HCEC 1CT (cell line): Measurements from ENCODE around the gene PRMT3.
"Not testable (repeated sequence)": the region's sequence is repeated elsewhere in the genome, so short reads cannot be mapped to it uniquely, and the experiment has no call there.

Experiments used
- DNase-seq: peaks from one replicate; pipeline ENCODE4 v3.0.0-alpha.2; 2017

The PRMT3 gene

DNA sequence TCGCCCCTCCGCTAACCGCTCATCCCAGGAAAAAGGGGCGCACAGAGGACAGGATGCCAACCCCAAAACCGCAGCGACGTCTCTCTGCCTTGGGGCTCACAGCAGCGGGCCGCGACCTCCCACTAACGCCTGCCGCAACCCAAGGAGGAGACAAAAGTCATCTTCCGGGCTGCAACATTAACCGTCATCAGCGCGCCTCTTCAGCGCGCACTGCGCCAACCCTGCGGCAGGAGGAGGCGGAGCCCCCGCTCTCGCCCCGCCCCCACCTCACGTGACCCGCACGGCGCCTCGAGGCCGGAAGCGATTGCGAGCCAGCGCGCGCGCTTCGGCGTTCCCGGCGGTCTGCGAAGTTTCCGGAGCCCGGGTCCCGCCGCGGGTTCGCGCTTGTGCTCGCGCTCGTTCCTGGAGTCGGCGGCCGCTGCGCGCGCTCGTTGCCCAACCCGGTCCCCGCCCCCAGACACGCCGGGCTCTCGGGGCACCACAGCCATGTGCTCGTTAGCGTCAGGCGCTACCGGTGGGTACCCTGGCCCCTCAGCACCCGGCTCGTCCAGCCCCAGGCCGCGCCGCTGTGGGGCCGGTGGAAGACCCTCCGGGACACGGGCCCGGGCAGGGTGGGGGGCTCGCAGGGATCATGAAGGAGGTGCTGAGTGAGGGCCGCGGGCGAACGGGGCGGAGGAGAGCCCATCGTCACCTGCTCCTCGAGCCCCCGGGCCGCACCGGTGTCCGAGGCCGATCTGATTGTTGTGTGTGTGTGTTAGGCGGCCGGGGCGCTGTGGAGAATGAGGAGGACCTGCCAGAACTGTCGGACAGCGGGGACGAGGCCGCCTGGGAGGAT lies at the start of gene PRMT3:
TSS of gene PRMT3 (plus strand) at position 456 of the 835 bp plus-strand sequence. CDS start at position 487, 31 bp downstream.
- DNase-seq: peak; percentile 95

DNA sequence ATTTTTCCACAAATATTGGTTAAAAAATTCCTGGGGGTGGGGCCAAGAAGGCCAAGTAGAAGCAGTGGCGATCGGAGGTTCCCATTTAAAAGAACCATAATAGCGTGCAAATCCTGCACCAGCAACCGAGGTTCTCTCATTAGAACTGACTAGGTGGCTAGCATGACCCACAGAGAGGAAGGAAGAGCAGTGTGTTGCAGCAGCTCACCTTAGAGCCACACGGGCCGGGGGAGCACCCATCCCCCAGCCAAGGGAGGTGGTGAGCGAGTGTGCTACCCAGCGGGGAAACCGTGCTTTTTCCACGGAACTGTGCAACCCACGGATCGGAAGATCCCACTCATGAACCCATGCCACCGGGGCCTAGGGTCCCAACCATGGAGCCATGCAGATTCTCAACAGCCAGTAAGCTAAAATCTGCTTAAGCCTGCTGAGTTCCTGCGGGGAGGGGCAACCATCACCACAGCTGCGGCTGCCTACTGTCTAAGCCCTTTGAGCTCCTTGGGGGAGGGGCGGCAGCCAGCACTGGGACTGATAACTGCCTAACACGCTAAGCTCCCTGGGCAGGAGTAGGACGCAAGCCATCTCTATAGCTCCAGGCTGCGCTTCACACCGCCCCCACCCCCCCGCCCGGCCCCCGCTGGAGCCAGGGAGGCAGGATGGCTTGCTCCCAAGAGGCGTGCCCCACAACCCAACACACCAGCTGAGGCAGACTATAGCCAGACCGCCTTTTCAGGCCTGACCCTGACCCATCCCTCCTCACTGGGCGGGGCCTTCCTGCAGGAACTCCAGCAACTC lies 45.0 kb upstream of the PRMT3 start:
- no peak for DNase-seq

DNA sequence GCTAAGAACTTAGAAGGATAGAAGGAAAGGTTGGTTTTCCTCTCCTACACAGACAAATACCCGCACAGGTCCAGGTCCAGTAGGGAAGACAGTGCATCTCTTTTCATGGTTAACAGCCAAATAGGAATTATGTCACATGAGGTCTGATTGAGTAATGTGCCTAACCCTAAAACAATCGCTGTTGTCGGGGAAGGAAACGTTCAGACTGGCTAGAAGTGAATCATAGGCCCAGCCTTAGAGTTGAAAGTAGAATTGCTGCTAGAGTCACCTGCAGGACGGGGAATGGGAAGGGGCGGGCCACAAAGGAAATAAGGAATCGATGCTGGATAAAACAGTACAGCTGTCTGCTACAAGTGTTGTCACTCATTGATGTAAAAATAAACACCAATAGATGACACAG lies 36.4 kb upstream of the PRMT3 start:
- DNase-seq: no peak

DNA sequence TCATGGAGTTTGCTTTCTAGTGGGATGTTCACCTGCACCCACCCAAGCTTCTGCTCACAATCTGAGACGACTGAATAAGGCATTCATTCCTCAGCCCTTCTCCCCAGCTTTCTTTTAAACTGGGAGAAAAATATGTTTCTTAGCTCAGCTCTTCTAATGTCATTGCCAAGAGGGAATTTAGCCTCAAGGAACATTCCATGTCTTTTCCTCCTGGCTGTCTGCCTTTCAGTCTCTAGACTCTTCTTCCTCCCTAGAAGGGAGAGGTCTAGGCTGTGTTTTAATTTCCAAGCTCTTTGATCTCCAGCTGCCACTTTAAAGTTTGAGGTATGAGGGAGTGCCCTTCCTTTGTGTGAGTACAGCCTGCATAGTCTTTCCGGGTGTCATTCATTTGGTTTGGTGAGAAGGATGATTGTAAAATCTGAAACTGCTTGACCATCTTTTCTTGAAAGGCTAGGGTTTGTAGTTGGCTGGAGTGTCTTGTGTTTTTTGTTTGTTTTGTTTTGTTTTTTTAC lies 35.7 kb upstream of the PRMT3 start:
- no peak for DNase-seq

DNA sequence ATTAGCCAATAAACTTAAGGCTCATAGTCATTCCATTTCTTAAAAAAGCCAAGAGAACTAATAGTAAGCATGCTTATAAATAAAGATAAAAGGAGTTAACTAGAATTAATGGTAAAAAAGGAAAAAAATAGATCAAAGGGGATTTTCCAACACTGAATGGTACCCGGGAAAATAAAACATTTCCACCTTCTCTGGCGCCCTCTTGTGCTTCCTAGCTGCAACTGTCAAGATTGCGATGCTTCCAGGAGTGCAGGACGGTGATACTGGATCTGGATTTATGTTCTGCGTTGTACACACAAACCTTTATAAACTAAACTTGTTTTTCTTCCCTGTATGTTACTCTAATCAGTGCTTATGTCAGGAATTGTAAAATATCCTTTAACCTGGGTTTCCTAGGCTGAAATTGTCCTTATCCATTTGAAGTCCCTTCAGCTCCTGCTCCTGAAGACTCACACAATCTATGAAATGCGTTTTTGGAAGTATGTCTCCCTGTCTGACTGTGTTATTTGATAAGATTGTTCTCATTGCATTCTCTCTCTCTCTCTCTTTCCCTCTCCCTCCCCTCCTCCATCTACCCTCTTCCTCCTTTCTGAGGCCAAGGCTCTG lies 33.6 kb upstream of the PRMT3 start:
- DNase-seq: peak; percentile 34

DNA sequence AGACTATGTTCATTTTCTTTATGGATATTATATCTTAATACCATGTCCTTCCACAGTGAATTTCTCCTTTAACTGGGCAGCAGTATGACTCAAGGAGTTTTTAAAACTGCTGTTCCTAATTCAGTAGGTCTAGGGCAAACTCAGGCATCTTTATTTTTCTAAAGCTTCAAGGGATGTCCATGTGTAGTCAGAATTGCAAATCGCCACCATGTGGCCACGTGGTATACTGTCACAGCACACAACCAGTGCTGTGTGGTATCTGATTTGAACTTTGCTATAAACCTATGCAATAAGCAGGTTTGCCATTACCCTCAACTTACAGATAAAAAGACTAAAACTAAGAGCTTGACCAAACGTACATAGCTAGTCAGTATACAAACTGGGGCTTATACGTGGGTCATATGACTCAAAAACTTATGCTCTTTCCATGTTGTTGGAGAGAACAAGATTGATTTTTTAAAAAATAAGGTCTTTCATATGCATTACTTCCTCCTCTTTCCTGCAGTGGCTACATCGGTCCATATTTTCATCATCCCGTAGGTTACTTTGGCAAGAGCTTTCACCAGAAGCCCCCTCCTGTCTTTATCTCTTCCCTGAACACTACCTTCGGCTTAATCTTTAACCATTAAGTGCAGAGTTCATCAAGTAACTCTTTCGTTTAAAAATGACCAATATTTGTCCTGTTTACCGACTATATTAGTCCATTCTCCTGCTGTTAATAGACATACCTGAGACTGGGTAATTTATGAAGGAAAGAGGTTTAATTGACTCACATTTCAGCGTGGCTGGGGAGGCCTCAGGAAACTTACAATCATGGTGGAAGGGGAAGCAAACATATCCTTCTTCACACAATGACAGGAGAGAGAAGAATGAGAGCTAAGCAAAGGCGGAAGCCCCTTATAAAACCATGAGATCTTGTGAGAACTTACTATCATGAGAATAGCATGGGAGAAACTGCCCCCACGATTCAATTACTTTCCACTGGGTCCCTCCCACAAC lies 32.0 kb upstream of the PRMT3 start:
- peak; percentile 32 for DNase-seq

DNA sequence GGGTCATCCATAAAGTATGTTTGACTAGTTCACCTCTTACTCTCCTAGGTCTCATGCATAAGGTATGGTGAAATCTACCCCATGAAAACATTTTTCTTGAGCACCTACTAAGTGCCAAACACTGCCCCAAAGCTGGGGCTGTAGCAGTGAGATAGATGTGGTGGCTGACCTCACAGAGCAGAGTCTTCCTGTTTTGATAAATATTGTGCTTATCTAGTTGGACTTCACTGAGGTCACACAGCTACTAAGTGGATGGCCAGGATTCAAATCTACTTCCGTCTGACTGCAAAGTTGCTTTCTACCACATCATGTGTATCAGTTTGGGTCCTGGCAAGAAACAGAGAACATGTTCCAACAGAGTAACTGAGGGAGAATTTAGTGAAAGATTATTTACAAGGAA lies 30.4 kb upstream of the PRMT3 start:
- DNase-seq: no peak

DNA sequence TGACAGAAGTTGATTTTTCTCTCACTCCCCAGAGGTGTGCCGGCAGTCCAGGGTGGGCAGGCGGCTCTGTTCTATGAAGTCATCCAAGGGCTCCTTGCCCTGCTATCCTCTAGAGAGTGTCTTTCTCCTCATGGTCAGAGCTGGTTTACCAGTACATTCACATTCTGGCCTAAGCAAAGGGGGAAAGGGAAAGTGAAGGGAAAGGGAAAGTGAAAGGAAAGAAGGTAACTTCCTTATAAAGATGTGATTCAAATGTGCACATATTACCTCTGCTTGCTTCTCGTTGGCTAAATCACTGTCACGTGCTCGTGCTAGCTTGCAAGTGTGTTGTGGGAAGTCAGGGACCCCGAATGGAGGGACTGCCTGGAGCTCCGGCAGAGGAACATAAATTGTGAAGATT lies 26.9 kb upstream of the PRMT3 start:
- peak; percentile 25 for DNase-seq

DNA sequence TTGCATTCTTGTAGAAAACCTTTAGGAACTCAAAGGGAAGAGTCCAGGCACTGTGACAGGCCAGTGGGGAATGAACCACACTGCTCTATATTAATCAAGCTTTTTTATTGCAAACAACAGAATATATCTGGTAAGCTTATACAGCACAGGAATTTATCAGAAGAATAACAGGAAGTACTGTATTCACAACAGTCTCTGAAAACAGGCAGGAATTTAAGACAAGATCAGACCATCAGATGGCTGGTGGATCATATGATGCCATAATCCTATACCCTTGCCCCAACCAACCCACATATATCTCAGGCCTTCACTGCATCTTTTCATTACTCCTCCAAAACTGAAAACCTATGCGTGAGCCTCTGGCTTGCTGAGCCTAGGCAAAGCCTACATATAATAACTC lies 25.0 kb upstream of the PRMT3 start:
- no peak for DNase-seq

DNA sequence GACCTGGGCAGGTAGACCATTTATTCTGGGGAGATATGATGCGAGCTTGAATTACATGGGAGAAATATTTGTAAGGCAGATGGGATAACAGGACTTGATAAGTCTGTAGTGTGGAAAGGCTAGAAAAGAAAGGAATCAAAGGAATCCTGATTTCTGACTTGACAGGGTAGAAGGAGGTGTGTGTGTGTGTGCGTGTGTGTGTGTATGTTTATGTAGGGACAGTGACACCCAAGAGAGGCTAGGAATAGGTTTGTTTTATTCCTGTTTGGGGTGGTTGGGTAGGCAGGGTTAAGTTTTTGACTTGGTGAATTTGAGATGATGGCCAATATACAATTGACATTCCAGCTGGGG lies 24.4 kb upstream of the PRMT3 start:
- no peak for DNase-seq

DNA sequence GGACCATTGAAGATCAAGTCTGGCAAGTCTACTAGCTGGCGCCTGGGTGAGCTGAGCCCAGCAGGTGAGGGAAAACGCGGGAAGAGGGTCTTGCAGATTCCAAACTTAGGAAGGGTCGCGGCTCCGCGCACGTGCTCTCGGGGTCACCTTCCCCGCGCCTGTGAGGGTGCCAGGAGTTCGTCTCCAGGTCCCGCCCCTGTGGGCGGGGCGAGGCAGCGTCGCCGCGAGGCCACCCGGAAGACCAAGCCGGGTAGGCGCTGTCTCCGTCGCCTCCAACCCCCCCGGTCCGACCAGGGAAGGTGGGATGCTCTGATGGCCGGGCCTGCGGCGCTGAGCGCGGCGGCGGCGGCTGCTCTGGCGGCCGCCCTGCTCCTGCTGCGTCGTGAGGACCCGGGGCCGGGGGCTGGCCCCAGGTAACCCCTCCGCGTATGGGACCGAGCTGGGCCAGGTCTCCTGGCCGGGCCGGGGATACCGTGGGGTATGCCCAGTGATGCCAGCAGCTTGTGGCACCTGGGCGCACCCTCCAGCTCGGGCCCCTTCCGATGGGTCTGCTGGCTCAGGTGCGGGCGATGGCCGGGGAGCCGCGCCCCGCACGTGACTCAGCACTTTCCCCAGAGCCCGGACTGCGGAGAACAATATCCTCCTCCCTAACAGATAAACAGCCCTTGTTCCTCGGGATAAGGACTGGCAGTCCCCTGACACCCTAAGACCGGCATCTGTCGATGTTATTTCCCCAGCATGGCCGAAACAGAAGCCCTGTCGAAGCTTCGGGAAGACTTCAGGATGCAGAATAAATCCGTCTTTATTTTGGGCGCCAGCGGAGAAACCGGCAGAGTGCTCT lies 23.8 kb upstream of the PRMT3 start, which contains the start of gene HTATIP2:
TSS of gene HTATIP2 (plus strand) at position 215 of the 841 bp plus-strand sequence. CDS start at position 739, 524 bp downstream.
- DNase-seq: peak; percentile 52

DNA sequence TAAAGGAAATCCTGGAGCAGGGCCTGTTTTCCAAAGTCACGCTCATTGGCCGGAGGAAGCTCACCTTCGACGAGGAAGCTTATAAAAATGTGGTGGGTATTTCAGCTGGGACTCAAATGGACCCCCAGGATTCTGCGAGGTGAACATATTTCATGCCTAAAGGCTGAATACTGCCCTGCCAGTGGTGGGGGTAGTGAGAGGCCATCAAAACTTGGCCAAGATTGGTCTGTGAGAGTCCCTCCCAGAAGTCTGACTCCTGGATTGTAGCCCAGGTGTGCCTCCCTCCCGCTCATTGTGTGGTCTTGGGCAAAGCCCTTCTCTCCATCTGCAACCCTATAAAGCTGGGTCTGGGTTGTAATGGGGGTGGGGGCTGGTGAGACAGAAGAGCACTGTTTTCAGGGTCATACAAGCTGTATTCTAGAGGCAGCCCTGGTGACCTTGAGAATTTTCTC lies 23.1 kb upstream of the PRMT3 start:
- DNase-seq: no peak

DNA sequence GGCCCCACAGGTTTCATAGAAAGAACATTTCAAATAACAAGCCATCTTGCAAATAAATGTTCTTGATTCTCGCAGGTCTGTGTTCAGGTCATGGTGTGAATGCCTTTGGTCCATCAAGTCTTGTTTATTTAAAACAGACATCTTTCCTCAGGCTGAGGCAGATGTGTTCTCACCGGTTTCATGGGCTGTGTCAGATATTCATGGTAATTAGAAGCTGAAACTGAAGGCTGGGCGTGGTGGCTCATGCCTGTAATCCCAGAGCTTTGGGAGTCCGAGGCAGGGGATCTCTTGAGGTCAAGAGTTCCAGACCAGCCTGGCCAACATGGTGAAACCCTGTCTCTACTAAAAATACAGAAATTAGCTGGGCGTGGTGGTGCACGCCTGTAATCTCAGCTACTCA lies 22.1 kb upstream of the PRMT3 start:
- DNase-seq: not testable (repeated sequence)

DNA sequence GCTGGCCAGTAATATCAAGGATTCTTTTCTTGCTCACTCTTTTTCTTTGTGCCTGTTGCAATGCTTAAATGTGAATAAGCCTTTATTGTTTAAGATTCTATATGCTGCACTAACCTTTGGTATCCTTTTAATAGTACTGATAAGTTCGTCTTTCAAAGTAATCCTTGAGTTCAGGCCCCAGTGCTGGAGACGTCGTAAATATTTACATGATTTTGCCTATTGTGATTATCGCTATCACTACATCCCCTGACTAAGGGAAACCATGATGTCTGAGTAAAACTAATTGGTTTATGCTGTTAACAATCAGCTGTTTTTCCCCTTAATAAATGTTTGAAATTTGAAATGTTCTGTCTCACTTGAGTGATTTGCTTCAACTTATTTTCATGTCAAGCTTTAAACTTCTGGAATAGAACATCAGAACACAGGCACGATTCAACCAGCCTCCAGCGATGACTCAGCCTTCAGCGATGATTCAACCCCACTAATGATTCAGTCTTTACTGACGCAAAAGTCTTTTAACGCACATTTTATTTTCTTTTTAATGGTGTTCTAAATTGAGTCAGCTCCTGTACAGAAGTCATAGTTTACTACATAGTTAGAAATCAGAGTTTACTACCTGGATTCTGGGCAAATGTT lies 20.1 kb upstream of the PRMT3 start:
- peak; percentile 87 for DNase-seq

DNA sequence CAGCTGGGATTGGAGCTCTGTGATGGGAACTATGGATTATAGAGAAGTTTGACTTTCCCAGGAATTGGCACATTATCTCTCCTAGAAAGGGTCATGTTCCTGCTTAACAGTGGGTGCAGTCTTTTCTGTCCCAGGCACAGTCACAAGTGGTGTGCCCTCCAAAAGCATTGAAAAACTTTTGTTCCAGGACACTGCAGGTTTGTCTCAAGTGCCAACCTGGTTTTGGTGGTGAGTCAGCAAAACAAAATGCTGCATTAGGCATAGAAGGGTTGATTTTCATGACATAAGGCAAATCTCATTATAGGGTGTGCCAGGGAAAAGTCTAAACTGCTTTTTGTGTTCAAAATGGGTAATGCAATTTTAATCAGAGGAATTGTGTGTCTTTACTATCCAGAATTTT lies 19.1 kb upstream of the PRMT3 start:
- no peak for DNase-seq

DNA sequence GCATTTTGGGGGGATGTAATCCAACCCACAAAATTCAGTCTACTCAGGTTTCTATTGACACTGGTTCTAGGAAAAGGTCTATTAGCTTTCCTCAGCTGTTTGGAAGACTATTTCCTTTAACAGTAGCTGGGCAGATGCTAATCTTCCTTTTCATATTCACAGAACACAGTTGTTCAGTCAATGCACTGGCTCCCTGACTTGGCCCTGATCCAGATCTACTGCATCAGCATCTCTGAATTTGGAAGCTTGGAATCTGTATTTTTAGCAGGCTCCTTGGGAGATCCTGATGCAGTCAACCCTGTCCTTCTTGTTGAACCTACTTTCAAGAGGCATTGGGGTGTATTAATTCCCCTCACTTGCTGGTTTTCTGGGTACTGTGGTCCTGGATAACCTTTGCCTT lies 17.7 kb upstream of the PRMT3 start:
- DNase-seq: no peak

DNA sequence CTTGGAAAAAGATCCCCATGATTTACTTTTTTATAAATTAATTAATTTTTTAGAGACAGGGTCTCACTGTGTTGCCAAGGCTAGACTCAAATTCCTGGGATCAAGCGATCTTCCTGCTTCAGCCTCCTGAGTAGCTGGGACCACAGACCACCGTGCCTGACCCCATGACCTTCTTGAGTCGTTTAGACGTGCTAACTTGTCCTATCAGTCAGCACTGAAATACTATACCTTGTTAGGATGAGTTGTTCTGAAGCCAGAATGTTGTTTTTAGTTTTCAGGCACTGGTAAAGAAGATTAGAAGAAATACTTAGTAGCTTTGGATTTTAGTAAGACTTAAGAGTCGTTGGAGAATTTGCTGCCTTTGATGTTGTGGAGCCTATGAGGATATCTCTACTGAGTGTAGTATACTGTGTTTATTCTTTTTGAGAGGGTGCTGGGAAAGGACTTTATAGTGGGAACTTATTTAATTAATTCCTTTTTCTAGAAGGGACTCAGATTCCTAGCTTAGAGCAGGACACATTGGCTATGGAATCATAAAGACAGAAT lies 15.4 kb upstream of the PRMT3 start:
- DNase-seq: no peak

DNA sequence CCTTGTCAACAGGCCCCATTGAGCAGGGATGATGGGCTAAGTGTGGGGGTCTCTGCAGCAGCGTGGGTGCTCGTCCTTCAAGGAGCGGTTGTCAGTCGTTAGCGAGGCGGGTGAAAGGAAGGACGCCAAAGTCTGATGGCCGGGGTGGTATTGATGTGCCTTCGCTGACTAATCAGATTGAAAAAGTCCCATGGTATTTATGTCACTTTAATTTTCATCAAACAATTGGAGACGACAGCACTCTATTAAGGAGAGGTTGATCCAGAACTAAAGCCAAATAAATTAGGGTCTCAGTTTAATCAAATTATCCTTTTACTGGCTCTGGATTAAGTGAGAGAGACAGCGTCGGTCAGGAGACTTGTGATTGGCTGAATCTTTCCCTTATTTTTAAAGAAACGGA lies 14.4 kb upstream of the PRMT3 start:
- DNase-seq: no peak

DNA sequence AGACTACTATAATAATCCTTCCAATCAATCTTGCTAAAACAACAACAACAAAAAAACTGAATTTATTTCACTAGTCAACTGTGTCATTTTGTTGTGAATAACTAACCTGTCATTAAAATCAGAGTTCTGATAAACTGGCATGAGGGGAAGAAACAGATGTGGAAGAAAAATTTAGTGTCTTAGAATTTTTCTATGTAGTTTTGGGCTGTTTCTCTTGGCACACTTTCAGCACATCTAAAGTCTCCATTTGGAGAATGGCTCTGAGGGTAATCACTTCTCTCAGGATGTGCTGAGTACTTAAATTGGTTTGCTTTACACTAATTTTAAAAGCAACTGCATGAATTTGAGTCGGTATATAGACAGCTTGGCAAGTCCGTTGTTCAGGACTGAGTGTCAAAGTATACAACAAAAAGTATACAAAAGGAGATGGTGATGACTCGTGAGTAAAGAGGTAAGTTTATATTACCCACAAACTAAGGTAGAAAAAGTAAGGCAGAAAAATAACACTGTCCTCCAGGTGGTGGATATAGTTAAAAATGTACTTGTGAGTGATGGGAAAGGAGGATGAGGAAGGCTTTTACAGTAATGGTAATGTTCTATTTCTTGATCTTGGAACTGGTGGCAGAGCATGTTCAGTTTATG lies 13.8 kb upstream of the PRMT3 start:
- no peak for DNase-seq
